Activated naive CD4-positive, alpha-beta T cell treated with anti-CD3 and anti-CD28 coated beads, Interleukin-2, amount 50 U/mL, for 16 hours (primary cell): Measurements from ENCODE around the gene CNTF.
A peak's percentile ranks its signal among the peaks of the same experiment; 100 is the strongest.
"Not testable (repeated sequence)": the region's sequence is repeated elsewhere in the genome, so short reads cannot be mapped to it uniquely, and the experiment has no call there.

Experiments
- DNase-seq: peaks from one replicate; pipeline ENCODE4 v3.0.0-alpha.2; 2020

CNTF gene

DNA sequence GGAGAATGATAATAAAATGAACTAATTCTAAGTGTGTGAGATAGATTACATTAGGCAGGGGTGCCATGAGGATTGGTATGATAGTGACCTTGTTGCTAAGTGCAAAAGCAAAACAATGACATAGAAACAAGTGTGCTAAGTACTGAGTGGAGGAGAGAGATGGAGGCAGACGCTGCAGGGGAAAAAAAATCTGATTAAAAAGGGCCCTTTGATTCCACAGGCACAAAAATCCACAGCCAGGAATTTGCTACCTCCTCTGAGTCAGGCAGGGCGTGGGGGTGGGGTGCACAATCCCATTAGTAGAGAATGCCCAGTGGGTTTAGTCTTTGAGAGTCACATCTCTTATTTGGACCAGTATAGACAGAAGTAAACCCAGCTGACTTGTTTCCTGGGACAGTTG lies at the start of gene CNTF:
Gene CNTF (plus strand): TSS at position 322 of the 400 bp plus-strand sequence. CDS start 88 bp downstream, outside the sequence.
- no peak for DNase-seq

- not testable (repeated sequence) for DNase-seq
These were observed 49.6 kb upstream of the CNTF start for GRCh38 chr11:58572906-58573305.

GRCh38 chr11:58573451-58574104 lies 48.9 kb upstream of the CNTF start:
- peak; percentile 73 for DNase-seq

- DNase-seq, result no peak
These were observed 47.6 kb upstream of the CNTF start for GRCh38 chr11:58574881-58575280.

- DNase-seq, result peak; percentile 45
These were observed 47.0 kb upstream of the CNTF start, which contains the start of gene LPXN for GRCh38 chr11:58575377-58576020. Gene LPXN, minus strand, starts transcription at chr11:58575856. Its CDS starts 84 bp downstream, at chr11:58575772.

DNA sequence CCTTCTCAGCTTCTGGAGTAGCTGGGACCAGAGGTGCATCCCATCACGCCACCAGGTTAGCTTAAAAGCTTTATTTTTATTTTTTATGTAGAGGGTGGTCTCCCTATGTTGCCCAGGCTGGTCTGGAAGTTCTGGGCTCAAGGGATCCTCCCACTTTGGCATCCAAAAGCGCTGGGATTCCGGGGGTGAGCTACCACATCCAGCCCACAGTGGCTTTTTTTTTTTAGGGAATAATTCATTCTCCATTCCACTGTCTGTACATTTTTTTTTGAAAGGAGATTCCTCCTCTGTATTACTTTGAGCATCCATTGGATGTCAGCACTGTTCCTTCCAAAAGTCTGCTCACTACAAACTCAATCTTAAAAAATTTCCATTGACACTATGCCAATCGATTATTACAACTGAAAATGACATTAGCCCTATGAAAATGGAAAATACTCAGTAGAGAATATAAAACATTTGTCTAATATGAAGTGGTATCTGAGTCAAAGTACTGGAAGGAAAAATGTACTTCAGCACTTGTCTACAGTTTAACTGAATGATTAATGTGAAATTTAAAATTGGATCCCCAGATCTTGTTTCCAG lies 45.5 kb upstream of the CNTF start:
- no peak for DNase-seq

DNA sequence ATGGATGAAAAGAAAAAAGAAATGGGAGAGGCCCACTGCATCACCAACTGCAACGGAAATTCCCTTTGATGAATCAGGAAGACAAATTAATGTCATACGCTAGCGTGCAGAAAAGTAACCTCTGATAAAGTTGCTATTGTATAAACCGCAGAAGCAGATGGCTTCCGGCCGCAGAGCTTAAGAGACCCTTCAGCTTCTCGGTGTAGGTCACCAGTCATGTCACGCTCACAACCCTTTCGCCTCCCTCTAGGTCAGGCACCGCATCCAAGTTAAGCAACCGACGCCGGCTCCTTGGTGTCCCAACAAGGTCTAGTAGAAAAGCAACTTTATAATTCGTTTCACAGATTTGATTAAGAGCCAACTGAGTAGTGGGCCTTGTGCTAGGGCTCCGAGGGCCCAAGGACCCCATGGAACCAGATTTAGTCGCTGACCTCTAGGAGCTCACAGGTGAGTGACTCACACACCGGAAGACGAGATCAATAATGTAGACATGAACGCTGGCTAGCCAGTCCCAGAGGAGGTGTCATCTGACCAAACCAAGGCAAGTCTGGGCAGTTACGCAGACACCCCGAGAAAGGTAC lies 44.8 kb upstream of the CNTF start:
- peak; percentile 78 for DNase-seq

DNA sequence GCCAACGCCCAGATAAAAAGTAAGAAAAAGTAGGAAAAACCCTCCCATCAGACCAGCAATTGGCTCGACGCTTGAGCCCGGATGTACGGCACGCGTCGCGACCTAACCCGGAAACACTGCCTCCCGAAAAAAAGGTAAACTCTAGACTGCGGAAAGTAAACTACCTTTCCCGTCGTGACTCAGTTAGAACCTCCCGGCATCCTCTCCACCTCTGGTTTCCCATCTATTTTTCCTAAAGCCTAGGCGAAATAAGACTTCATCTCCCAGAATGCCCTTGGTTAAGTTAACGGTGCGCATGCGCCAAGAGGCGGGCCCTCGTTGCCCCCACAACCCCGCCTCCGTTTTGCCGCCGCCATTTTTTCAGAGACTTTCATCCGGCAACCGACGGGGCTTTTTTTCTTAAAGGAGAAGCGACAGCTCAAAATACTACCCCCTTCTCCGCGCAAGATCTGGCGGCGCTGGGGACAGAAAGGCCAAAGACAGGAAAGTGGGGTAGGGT lies 44.3 kb upstream of the CNTF start:
- peak; percentile 91 for DNase-seq

- peak; percentile 97 for DNase-seq
These were observed 43.8 kb upstream of the CNTF start, which contains the start of gene ZFP91 for GRCh38 chr11:58578635-58579191. Gene ZFP91, plus strand, starts transcription at chr11:58579063. Its CDS starts 219 bp downstream, at chr11:58579282.

DNA sequence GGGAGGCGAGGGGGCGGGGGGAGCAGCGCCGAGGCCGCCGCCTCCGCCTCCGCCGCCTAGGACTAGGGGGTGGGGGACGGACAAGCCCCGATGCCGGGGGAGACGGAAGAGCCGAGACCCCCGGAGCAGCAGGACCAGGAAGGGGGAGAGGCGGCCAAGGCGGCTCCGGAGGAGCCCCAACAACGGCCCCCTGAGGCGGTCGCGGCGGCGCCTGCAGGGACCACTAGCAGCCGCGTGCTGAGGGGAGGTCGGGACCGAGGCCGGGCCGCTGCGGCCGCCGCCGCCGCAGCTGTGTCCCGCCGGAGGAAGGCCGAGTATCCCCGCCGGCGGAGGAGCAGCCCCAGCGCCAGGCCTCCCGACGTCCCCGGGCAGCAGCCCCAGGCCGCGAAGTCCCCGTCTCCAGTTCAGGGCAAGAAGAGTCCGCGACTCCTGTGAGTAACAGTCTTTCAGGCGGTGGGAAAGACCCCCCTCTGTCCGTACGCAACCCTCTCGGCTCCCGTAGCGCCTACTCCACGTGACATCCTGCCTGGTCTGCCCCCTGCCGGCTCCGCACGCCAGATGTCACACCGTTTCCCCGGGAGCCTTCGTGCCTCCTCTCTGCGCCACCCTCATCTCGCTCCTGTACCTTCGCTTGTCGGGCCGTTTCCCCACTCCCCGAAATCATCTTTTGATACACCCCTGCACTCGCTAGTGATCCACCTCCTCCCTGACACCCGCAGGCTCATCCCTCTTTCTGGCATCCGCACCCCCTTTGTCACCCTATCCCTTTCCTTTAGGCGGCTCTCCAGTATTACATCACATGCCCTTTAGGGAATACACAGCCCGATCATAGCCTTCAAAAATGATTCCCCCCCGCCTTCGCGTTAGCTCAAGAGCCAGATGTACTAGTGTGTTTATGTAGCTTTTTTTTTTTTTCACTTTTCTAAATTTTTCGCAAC lies 43.0 kb upstream of the CNTF start:
- DNase-seq, result peak; percentile 94

- DNase-seq, result no peak
These were observed 42.2 kb upstream of the CNTF start for GRCh38 chr11:58580311-58580710.

DNA sequence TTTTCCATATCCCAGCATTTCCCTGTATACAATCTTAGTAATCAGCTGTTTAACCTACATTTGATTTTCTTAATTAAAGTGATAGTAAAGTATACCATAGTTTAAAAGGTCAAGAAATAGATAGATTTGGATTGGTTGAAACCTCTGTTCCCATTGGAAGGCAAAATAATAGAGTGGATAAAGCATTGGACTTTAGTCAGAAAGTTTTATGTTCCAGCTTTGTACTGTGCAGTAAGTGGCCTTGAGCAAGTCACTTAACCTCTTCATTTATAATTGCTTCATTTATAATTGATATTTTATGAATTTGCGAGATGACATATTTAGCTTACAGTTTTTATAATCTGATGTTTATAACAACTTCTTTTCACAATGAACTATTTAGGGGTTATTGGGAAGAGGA lies 40.0 kb upstream of the CNTF start:
- DNase-seq, result no peak

GRCh38 chr11:58586998-58587397 lies 35.5 kb upstream of the CNTF start:
- DNase-seq, result no peak

GRCh38 chr11:58591659-58592058 lies 30.8 kb upstream of the CNTF start:
- no peak for DNase-seq

DNA sequence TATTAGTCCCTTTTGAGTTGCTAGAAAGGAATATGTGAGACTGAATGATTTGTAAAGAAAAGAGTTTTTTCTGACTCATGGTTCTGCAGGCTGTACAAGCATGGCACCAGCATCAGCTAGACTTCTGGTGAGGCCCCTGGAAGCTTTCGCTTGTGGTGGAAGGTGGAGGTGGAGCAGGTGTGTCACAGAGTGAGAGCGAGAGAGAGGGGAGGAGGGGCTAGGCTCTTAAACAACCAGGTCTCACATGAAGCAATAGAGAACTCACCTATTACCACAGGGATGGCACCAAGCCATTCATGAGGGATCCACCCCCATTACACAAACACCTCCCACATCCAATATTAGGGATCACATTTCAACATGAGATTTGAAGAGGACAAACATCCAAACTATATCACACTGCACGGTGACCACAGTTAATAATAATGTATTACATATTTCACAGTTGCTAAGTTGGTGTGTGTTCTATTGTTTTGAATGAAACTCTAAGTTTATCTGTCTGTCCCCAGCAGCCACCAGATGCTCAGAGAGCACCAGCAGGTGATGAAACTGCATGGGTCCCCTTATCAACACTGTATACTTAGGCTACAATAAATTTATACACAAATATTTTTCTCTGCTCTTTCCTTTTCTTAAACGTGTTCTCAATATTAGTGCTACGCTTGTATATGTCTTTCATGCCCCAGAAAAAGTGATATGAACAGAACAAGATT lies 29.5 kb upstream of the CNTF start:
- peak; percentile 80 for DNase-seq

- DNase-seq, result no peak
These were observed 27.6 kb upstream of the CNTF start for GRCh38 chr11:58594826-58595225.

DNA sequence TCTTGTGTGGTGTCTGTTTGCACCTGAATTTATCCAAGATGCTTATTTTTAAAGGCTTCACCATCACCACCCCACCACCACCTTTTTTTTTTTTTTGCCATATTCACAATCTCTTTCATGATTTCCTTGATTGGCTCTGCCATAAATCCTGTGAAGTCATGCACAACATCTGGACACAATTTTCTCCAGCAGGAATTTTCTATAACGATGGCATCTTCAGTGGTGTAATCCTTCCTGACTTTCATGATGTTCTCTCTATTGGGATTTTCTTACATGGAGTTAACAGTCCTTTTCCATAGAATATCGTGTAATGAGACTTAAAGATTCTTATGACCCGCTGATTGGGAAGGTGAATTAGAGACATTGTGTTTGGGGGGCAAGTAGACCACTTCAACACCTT lies 25.8 kb upstream of the CNTF start:
- no peak for DNase-seq

DNA sequence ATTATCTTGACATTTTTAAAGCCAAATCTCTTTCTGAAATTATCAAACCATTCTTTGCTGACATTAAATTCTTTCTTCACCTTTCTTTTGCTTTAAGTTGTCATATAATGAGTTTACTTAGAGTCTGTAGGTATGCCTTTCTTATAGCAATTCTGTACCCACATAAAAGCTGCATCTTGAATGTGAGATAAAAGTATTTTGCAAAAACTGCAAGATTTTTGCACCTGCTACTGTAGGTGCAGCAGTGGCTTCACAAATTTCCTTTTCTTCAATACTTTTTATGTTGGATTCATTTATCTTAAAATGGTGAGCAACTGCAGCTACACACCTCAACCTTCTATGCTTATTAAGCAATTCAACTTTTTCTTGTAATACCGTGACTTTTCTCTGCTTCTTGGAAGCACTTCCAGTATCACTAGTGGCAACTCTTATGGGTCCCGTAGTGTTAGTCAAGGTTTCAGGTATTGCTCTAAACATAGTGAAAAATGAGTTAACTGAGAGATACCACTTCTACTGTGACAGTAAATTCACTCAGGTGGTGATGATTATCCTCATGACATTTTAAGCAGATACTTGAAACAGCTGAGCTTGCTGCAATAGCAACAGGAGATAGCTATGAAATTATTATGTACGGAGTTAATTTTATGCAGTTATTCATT lies 24.9 kb upstream of the CNTF start:
- no peak for DNase-seq

DNA sequence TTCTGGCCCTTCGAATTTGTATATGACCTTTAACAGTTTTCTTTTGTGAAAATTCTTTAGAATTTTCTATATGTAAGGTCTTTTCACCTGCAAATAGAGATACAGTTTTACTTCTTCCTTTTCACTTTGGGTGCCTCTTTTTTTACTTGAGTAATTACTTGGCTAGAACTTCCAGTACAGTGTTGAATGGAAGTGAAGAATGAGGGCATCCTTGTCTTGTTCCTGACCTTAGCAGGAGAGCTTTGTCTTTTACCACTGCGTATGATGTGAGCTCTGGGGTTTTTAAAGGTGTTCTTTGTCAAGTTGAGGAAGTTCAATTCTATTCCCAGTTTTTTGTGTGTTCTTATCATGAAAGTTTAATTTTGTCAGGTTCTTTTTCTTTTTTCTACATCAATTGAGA lies 22.0 kb upstream of the CNTF start:
- DNase-seq, result no peak

DNA sequence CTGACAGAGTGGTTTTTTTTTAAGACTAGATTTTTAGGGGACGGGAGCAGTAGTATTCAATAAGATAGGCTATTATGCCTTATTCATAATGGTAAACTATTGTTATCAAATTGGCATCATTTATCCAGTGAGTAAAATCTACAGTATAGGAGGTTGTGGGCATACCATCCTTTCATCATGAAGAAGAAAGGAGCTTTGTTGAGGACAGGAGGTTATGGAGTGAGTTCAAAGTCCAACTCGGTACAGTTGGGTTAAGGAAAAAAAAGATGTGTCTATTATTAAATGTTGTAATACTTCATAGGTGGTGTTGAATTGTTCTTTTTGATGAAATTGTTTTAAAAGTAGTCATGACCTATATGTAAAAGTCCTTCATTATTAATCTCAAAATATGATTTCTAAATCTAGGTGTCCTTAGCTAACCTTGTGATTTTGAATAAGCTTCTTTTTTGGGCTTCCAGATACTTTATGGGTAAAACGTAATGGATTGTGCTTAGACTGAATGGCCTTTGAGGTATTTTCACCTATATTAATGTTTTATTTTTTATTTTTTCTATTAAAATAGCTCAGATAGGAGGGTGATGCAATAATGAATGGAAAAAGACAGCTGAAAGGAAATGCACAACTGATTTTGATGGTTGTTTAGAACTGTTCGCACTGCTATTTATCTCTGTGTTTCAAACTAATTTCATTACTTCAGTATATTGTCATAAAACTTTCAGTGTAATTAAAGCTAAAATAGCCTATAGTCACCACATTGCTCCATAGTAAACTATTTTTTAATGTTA lies 15.3 kb upstream of the CNTF start:
- DNase-seq, result no peak
